ENCODE results near the gene CPT1C. TPM values are rescaled to one million over a fixed set of nuclear protein-coding genes. Genes with fewer than 3 reads are reported as not detected.

CPT1C gene
- total and polyA plus RNA-seq, 5 donors, result 4.5 to 8.5 (median 5.7) TPM

GRCh38 chr19:49689133-49690078, 1.5 kb upstream of the CPT1C start, which contains the start of gene ADM5:
ADM5 (plus strand) TSS chr19:49689594; CDS start chr19:49689838, 244 bp downstream.
- peak; percentile 13 to 34 for ATAC-seq
- Histone ChIP-seq H3K4me3 (ENCODE audit: low read length) (peak within 1 kb of the TSS; percentile 50), H3K27ac (ENCODE audit: low read length) (peak within 1 kb of the TSS; percentile 32), H3K4me1 (ENCODE audit: control insufficient read depth, insufficient read depth, low read length) (no peaks in the 10 kb centered on the region), H3K27me3 (ENCODE audit: control insufficient read depth, insufficient read depth) (no peaks in the 10 kb centered on the region), H3K9me3 (ENCODE audit: control insufficient read depth, low read length) (no peaks in the 10 kb centered on the region)
- intact Hi-C loops (cut with DNase I), result loop anchor here in 2 of 4 donors (10.0 kb wide), 2 partner anchors 75 to 165 kb away; partner anchors contain the start of genes AP2A1 (in 1 of the 2), PTOV1 (in 1 of the 2) and TSKS (in 1 of the 2)
- 26% methylated on average over 54 of the region's 54 CpGs for WGBS
- peak in 2 of 3 donors; percentile 76 to 83 for DNase-seq

- DNase-seq (peak in 1 of 3 donors; percentile 63), ATAC-seq (peak; percentile 2 to 8)
- Histone ChIP-seq H3K9me3 (ENCODE audit: control insufficient read depth, low read length) (no peaks in the 10 kb centered on the region), H3K27ac (ENCODE audit: low read length) (peak overlapping the region; percentile 32), H3K27me3 (ENCODE audit: control insufficient read depth, insufficient read depth) (no peaks in the 10 kb centered on the region), H3K4me1 (ENCODE audit: control insufficient read depth, insufficient read depth, low read length) (no peaks in the 10 kb centered on the region), H3K4me3 (ENCODE audit: low read length) (peak overlapping the region; percentile 50)
- 7% methylated on average over 39 of the region's 39 CpGs for WGBS
- intact Hi-C loops (cut with DNase I), result no loop called here
Observed at GRCh38 chr19:49690079-49690655, 749 bp upstream of the CPT1C start.

GRCh38 chr19:49691243-49692146, 579 bp downstream of the CPT1C start:
- no peaks in the 10 kb centered on the region for H3K27me3 ChIP-seq (ENCODE audit: control insufficient read depth, insufficient read depth)
- no peaks in the 10 kb centered on the region for H3K9me3 ChIP-seq (ENCODE audit: control insufficient read depth, low read length)
- peak overlapping the region; percentile 50 for H3K4me3 ChIP-seq (ENCODE audit: low read length)
- ATAC-seq (peak; percentile 55 to 64), DNase-seq (peak; percentile 78 to 91 (median 89))
- WGBS, result 8% methylated on average over 39 of the region's 39 CpGs
- intact Hi-C loops (cut with DNase I), result no loop called here
- H3K4me1 ChIP-seq (ENCODE audit: control insufficient read depth, insufficient read depth, low read length), result no peaks in the 10 kb centered on the region
- H3K27ac ChIP-seq (ENCODE audit: low read length), result no peak overlapping the region

GRCh38 chr19:49692147-49692506, 1.2 kb downstream of the CPT1C start:
- ATAC-seq (no peak), DNase-seq (peak in 2 of 3 donors; percentile 47 to 51)
- Histone ChIP-seq H3K27ac (ENCODE audit: low read length) (no peak overlapping the region), H3K4me1 (ENCODE audit: control insufficient read depth, insufficient read depth, low read length) (no peaks in the 10 kb centered on the region), H3K4me3 (ENCODE audit: low read length) (no peak overlapping the region), H3K9me3 (ENCODE audit: control insufficient read depth, low read length) (no peaks in the 10 kb centered on the region), H3K27me3 (ENCODE audit: control insufficient read depth, insufficient read depth) (no peaks in the 10 kb centered on the region)
- intact Hi-C loops (cut with DNase I), result no loop called here
- WGBS, result 70% methylated on average over 16 of the region's 16 CpGs

GRCh38 chr19:49696115-49696514, 5.2 kb downstream of the CPT1C start:
- no peak for DNase-seq

GRCh38 chr19:49696865-49697264, 5.9 kb downstream of the CPT1C start:
- H3K27ac ChIP-seq (ENCODE audit: low read length), result no peak overlapping the region
- no peak overlapping the region for H3K4me3 ChIP-seq (ENCODE audit: low read length)
- no peaks in the 10 kb centered on the region for H3K9me3 ChIP-seq (ENCODE audit: control insufficient read depth, low read length)
- no peaks in the 10 kb centered on the region for H3K27me3 ChIP-seq (ENCODE audit: control insufficient read depth, insufficient read depth)
- H3K4me1 ChIP-seq (ENCODE audit: control insufficient read depth, insufficient read depth, low read length), result no peaks in the 10 kb centered on the region
- ATAC-seq (no peak), DNase-seq (peak in 2 of 3 donors; percentile 3 to 17)
- intact Hi-C loops (cut with DNase I), result no loop called here
- WGBS, result 95% methylated on average over 7 of the region's 7 CpGs

More at GRCh38 chr19:49696115-49696514, 5.2 kb downstream of the CPT1C start:
- ATAC-seq, result no peak
- Histone ChIP-seq H3K27ac (ENCODE audit: low read length) (no peak overlapping the region), H3K4me3 (ENCODE audit: low read length) (no peak overlapping the region), H3K9me3 (ENCODE audit: control insufficient read depth, low read length) (no peaks in the 10 kb centered on the region), H3K4me1 (ENCODE audit: control insufficient read depth, insufficient read depth, low read length) (no peaks in the 10 kb centered on the region), H3K27me3 (ENCODE audit: control insufficient read depth, insufficient read depth) (no peaks in the 10 kb centered on the region)
- 94% methylated on average over 6 of the region's 6 CpGs for WGBS
- intact Hi-C loops (cut with DNase I), result no loop called here

- H3K27me3 ChIP-seq (ENCODE audit: control insufficient read depth, insufficient read depth), result no peaks in the 10 kb centered on the region
- no peak overlapping the region for H3K27ac ChIP-seq (ENCODE audit: low read length)
- intact Hi-C loops (cut with DNase I), result no loop called here
- H3K4me3 ChIP-seq (ENCODE audit: low read length), result no peak overlapping the region
- H3K9me3 ChIP-seq (ENCODE audit: control insufficient read depth, low read length), result no peaks in the 10 kb centered on the region
- no peaks in the 10 kb centered on the region for H3K4me1 ChIP-seq (ENCODE audit: control insufficient read depth, insufficient read depth, low read length)
- ATAC-seq (no peak), DNase-seq (peak in 1 of 3 donors; percentile 2)
- WGBS, result 96% methylated on average over 5 of the region's 5 CpGs
Observed at GRCh38 chr19:49699364-49699763, 8.4 kb downstream of the CPT1C start.

GRCh38 chr19:49700563-49700962, 9.6 kb downstream of the CPT1C start:
- ATAC-seq, result peak; percentile 22 to 36
- Histone ChIP-seq H3K27ac (ENCODE audit: low read length) (no peak overlapping the region), H3K4me3 (ENCODE audit: low read length) (no peak overlapping the region), H3K27me3 (ENCODE audit: control insufficient read depth, insufficient read depth) (no peaks in the 10 kb centered on the region), H3K9me3 (ENCODE audit: control insufficient read depth, low read length) (no peaks in the 10 kb centered on the region), H3K4me1 (ENCODE audit: control insufficient read depth, insufficient read depth, low read length) (no peaks in the 10 kb centered on the region)
- intact Hi-C loops (cut with DNase I), result no loop called here
- DNase-seq, result peak in 1 of 3 donors; percentile 21
- 65% methylated on average over 11 of the region's 11 CpGs for WGBS

- ATAC-seq (peak; percentile 22 to 25), DNase-seq (peak in 2 of 3 donors; percentile 28 to 54)
- intact Hi-C loops (cut with DNase I), result no loop called here
- Histone ChIP-seq H3K4me3 (ENCODE audit: low read length) (no peak overlapping the region), H3K4me1 (ENCODE audit: control insufficient read depth, insufficient read depth, low read length) (no peaks in the 10 kb centered on the region), H3K27ac (ENCODE audit: low read length) (no peak overlapping the region), H3K9me3 (ENCODE audit: control insufficient read depth, low read length) (no peaks in the 10 kb centered on the region), H3K27me3 (ENCODE audit: control insufficient read depth, insufficient read depth) (no peaks in the 10 kb centered on the region)
- 66% methylated on average over 40 of the region's 40 CpGs for WGBS
Observed at GRCh38 chr19:49701271-49701786, 10.4 kb downstream of the CPT1C start.

GRCh38 chr19:49704888-49705642, 14.1 kb downstream of the CPT1C start:
- Histone ChIP-seq H3K9me3 (ENCODE audit: control insufficient read depth, low read length) (no peaks in the 10 kb centered on the region), H3K4me3 (ENCODE audit: low read length) (no peak overlapping the region), H3K27ac (ENCODE audit: low read length) (no peak overlapping the region), H3K4me1 (ENCODE audit: control insufficient read depth, insufficient read depth, low read length) (no peaks in the 10 kb centered on the region), H3K27me3 (ENCODE audit: control insufficient read depth, insufficient read depth) (no peaks in the 10 kb centered on the region)
- 92% methylated on average over 22 of the region's 22 CpGs for WGBS
- DNase-seq (peak in 1 of 3 donors; percentile 15), ATAC-seq (no peak)
- intact Hi-C loops (cut with DNase I), result no loop called here

Measured in right cardiac atrium (tissue), 5 donors.